MM.1S (cell line): Measurements from ENCODE around the gene HENMT1.

Source experiments
- EZH2 ChIP-seq: fragments of 300-600 bp; sonication (generic); optimal IDR thresholded peaks from 2 replicates; pipeline ENCODE3; 2017; ENCODE audit warnings: low read depth, mild to moderate bottlenecking, antibody characterized with exemption, low read length, mixed read lengths
- TF ChIP-seq, protein P1 (sequence below): fragments of 300-600 bp; sonication (generic); IDR thresholded peaks from 2 replicates; pipeline ENCODE4 v1.5.1; 2016; ENCODE audit warnings: antibody characterized with exemption, low read length, mixed read lengths

GRCh38 chr1:108646648-108647269 lies 14.1 kb downstream of the HENMT1 start:
- TF ChIP-seq, protein P1, sequence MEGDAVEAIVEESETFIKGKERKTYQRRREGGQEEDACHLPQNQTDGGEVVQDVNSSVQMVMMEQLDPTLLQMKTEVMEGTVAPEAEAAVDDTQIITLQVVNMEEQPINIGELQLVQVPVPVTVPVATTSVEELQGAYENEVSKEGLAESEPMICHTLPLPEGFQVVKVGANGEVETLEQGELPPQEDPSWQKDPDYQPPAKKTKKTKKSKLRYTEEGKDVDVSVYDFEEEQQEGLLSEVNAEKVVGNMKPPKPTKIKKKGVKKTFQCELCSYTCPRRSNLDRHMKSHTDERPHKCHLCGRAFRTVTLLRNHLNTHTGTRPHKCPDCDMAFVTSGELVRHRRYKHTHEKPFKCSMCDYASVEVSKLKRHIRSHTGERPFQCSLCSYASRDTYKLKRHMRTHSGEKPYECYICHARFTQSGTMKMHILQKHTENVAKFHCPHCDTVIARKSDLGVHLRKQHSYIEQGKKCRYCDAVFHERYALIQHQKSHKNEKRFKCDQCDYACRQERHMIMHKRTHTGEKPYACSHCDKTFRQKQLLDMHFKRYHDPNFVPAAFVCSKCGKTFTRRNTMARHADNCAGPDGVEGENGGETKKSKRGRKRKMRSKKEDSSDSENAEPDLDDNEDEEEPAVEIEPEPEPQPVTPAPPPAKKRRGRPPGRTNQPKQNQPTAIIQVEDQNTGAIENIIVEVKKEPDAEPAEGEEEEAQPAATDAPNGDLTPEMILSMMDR = no peak
- TF ChIP-seq EZH2 = no peak
